HepG2 (cell line): ENCODE measurements around the gene CCDC148. TPM values are rescaled to one million over a fixed set of nuclear protein-coding genes. Genes with fewer than 3 reads are reported as not detected.

Experiments used
- FOSL1 ChIP-seq: sonication (generic); formaldehyde crosslinking; IDR thresholded peaks from 2 replicates; pipeline ENCODE4 v1.9.0; 2021; ENCODE audit warnings: missing genetic modification reagents, borderline replicate concordance
- GATA4 ChIP-seq: sonication (generic); IDR thresholded peaks from 2 replicates; pipeline ENCODE4 v1.6.1; 2016; ENCODE audit warnings: antibody characterized with exemption, low read depth, borderline replicate concordance
- KDM5A ChIP-seq: fragments of 200-600 bp; sonication (generic); IDR thresholded peaks from 2 replicates; pipeline ENCODE4 v1.7.0; 2018; ENCODE audit warnings: antibody characterized with exemption, mild to moderate bottlenecking, low read length, borderline replicate concordance
- KLF16 ChIP-seq, 2 experiments: sonication (generic) in 1 of 2; formaldehyde crosslinking in 1 of 2; IDR thresholded peaks; 2 replicates each; pipeline versions ENCODE4 v1.6.1 to v1.8.0; 2016 to 2023; ENCODE audit warnings: missing genetic modification reagents in 2 of 2, missing compliant biosample characterization in 1 of 2
- MIER2 ChIP-seq: IDR thresholded peaks from 2 replicates; pipeline ENCODE4 v1.6.1; 2016; ENCODE audit warnings: missing biosample characterization, missing genetic modification reagents
- PPARG ChIP-seq: conservative IDR thresholded peaks from 2 replicates; pipeline ENCODE4 v1.6.1; 2016; ENCODE audit warnings: missing biosample characterization, missing genetic modification reagents
- SCMH1 ChIP-seq: sonication (generic); formaldehyde crosslinking; IDR thresholded peaks from 2 replicates; pipeline ENCODE4 v1.9.0; 2021; ENCODE audit warnings: missing genetic modification reagents, mild to moderate bottlenecking, borderline replicate concordance
- SMC3 ChIP-seq: IDR thresholded peaks from 2 replicates; pipeline ENCODE4 v1.6.1; 2011; ENCODE audit warnings: low read length, improper control_type of control experiment
- ZBTB7B ChIP-seq: sonication (generic); formaldehyde crosslinking; IDR thresholded peaks from 2 replicates; pipeline ENCODE4 v1.4.0; 2020; ENCODE audit warnings: missing genetic modification reagents
- ZMYM4 ChIP-seq: sonication (generic); formaldehyde crosslinking; IDR thresholded peaks from 2 replicates; pipeline ENCODE4 v1.8.1; 2023; ENCODE audit warnings: mild to moderate bottlenecking, missing genetic modification reagents
- ZNF282 ChIP-seq: fragments of 450-650 bp; IDR thresholded peaks from 2 replicates; pipeline ENCODE4 v1.6.1; 2018; ENCODE audit not compliant: partially characterized antibody
- ZNF543 ChIP-seq: sonication (generic); formaldehyde crosslinking; IDR thresholded peaks from 2 replicates; pipeline ENCODE4 v1.4.0; 2020; ENCODE audit warnings: mild to moderate bottlenecking, missing genetic modification reagents
- ZNF614 ChIP-seq: IDR thresholded peaks from 2 replicates; pipeline ENCODE4 v1.6.1; 2018; ENCODE audit warnings: missing biosample characterization, missing genetic modification reagents, inconsistent platforms, borderline replicate concordance
- ZSCAN9 ChIP-seq: IDR thresholded peaks from 2 replicates; pipeline ENCODE4 v1.6.1; 2016; ENCODE audit warnings: borderline replicate concordance
- polyA plus RNA-seq, 8 experiments: library from polyadenylated mRNA; depleted of rRNA in 3 of 8; stranded (reverse) in 7 of 8; unstranded in 1 of 8; fragments of >200 nt; fragmentation: Illumina TruSeq in 4 of 8; extraction: Trizol in 4 of 8; gene quantifications; 2 replicates each; pipeline versions ENCODE4 v1.2.1 to v1.2.3, GENCODE V29; 2011 to 2016; ENCODE audit warnings: low read depth in 4 of 8, missing spikeins in 1 of 8, mixed read lengths in 1 of 8; ENCODE audit not compliant: insufficient read depth in 1 of 8
- total RNA-seq, 5 experiments: library from RNA; depleted of rRNA; stranded (reverse); fragments of >200 nt; fragmentation: Illumina TruSeq; extraction: Trizol; gene quantifications; 2 replicates each; pipeline ENCODE4 v1.2.3, GENCODE V29; 2016; ENCODE audit warnings: low read depth in 1 of 5
- TF ChIP-seq, protein P1 (sequence below): sonication (generic); formaldehyde crosslinking; IDR thresholded peaks from 2 replicates; pipeline ENCODE4 v1.5.1; 2020; ENCODE audit warnings: missing genetic modification reagents, mild to moderate bottlenecking, borderline replicate concordance
- TF ChIP-seq, protein P2 (sequence below), 2 experiments: IDR thresholded peaks; 2 replicates each; pipeline ENCODE4 v1.6.1; 2011 to 2012; ENCODE audit warnings: low read length in 2 of 2, borderline replicate concordance in 1 of 2, low read depth in 1 of 2, mild to moderate bottlenecking in 1 of 2, moderate library complexity in 1 of 2
- TF ChIP-seq, protein P3 (sequence below): sonication (generic); formaldehyde crosslinking; IDR thresholded peaks from 2 replicates; pipeline ENCODE4 v1.5.0; 2020; ENCODE audit warnings: missing genetic modification reagents
- TF ChIP-seq, protein P4 (sequence below): sonication (generic); formaldehyde crosslinking; IDR thresholded peaks from 2 replicates; pipeline ENCODE4 v1.4.0; 2020; ENCODE audit warnings: missing genetic modification reagents
- TF ChIP-seq, protein P5 (sequence below): sonication (generic); formaldehyde crosslinking; IDR thresholded peaks from 2 replicates; pipeline ENCODE4 v1.4.0; 2020; ENCODE audit warnings: mild to moderate bottlenecking, missing genetic modification reagents

CCDC148 gene
- total and polyA plus RNA-seq, 2 of the 13 experiments (the other 11 are each of a cell fraction or from before 2014, with no cell fraction given): 0.30 to 0.49 TPM

DNA sequence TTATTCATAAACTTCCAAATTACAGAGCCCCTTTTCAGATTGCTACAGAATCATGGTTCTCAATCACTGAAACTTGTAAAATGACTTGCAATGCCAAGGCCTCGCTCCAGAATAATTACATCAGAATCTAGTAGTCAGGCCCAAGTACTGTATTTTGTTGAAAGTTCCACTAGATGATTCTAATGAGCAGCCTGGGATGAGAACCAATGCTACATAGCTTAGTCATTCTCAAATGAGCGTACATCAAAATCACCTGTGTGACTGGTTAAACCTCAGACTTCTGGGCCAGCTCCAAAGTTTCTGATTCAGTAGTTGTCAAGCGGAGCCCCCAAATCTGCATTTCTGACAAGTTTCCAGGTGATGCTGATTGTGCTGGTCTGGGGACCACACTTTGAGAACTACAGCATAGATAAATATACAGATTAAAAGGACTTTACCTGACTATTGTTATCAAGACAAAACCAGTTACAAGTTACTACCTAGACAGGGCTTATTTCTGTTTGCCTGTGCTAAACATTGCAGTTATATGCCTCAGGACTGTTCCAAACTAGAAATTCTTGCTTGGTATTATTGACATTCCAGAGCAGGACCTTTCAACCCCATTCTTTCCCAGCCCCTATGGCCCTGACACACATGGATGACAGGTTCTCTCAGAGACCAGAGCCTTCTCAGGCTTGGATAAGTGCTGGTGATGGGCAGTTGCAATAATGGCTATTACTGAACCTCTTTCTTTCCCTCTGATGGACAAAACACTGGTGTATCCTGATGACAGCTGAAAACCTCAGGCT, 271.8 kb downstream of the CCDC148 start (continued):
- TF ChIP-seq ZSCAN9 (CRISPR knock-in tag) (peak; percentile 37; the same call in 1 of the 2 replicates), FOSL1 (CRISPR knock-in tag) (no peak), MIER2 (CRISPR knock-in tag) (peak; percentile 89), ZNF614 (CRISPR knock-in tag) (peak; percentile 95), SMC3 (peak; percentile 33; the same call in 1 of the 2 replicates), GATA4 (no peak), ZNF282 (no peak), KLF16 (CRISPR knock-in tag; IDR thresholded peaks at IDR 0.05) (no peak), SCMH1 (CRISPR knock-in tag) (no peak), PPARG (CRISPR knock-in tag) (peak; percentile 81), ZMYM4 (CRISPR knock-in tag) (peak; percentile 85), ZBTB7B (CRISPR knock-in tag) (peak; percentile 54; the same call in 1 of the 2 replicates), ZNF543 (CRISPR knock-in tag) (no peak), KDM5A (no peak)
- TF ChIP-seq, protein P1, sequence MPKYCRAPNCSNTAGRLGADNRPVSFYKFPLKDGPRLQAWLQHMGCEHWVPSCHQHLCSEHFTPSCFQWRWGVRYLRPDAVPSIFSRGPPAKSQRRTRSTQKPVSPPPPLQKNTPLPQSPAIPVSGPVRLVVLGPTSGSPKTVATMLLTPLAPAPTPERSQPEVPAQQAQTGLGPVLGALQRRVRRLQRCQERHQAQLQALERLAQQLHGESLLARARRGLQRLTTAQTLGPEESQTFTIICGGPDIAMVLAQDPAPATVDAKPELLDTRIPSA (CRISPR knock-in tag): no peak
- TF ChIP-seq, protein P2, sequence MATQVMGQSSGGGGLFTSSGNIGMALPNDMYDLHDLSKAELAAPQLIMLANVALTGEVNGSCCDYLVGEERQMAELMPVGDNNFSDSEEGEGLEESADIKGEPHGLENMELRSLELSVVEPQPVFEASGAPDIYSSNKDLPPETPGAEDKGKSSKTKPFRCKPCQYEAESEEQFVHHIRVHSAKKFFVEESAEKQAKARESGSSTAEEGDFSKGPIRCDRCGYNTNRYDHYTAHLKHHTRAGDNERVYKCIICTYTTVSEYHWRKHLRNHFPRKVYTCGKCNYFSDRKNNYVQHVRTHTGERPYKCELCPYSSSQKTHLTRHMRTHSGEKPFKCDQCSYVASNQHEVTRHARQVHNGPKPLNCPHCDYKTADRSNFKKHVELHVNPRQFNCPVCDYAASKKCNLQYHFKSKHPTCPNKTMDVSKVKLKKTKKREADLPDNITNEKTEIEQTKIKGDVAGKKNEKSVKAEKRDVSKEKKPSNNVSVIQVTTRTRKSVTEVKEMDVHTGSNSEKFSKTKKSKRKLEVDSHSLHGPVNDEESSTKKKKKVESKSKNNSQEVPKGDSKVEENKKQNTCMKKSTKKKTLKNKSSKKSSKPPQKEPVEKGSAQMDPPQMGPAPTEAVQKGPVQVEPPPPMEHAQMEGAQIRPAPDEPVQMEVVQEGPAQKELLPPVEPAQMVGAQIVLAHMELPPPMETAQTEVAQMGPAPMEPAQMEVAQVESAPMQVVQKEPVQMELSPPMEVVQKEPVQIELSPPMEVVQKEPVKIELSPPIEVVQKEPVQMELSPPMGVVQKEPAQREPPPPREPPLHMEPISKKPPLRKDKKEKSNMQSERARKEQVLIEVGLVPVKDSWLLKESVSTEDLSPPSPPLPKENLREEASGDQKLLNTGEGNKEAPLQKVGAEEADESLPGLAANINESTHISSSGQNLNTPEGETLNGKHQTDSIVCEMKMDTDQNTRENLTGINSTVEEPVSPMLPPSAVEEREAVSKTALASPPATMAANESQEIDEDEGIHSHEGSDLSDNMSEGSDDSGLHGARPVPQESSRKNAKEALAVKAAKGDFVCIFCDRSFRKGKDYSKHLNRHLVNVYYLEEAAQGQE (IDR thresholded peaks at IDR 0.05; ENCODE audit: borderline replicate concordance in 1 of 2, low read depth in 1 of 2, low read length in 2 of 2): peak in 1 of 2 experiments; percentile 17; a peak in 1 of 4 replicates
- TF ChIP-seq, protein P3, sequence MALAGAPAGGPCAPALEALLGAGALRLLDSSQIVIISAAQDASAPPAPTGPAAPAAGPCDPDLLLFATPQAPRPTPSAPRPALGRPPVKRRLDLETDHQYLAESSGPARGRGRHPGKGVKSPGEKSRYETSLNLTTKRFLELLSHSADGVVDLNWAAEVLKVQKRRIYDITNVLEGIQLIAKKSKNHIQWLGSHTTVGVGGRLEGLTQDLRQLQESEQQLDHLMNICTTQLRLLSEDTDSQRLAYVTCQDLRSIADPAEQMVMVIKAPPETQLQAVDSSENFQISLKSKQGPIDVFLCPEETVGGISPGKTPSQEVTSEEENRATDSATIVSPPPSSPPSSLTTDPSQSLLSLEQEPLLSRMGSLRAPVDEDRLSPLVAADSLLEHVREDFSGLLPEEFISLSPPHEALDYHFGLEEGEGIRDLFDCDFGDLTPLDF (CRISPR knock-in tag): no peak
- TF ChIP-seq, protein P4, sequence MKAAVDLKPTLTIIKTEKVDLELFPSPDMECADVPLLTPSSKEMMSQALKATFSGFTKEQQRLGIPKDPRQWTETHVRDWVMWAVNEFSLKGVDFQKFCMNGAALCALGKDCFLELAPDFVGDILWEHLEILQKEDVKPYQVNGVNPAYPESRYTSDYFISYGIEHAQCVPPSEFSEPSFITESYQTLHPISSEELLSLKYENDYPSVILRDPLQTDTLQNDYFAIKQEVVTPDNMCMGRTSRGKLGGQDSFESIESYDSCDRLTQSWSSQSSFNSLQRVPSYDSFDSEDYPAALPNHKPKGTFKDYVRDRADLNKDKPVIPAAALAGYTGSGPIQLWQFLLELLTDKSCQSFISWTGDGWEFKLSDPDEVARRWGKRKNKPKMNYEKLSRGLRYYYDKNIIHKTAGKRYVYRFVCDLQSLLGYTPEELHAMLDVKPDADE (CRISPR knock-in tag): no peak
- TF ChIP-seq, protein P5, sequence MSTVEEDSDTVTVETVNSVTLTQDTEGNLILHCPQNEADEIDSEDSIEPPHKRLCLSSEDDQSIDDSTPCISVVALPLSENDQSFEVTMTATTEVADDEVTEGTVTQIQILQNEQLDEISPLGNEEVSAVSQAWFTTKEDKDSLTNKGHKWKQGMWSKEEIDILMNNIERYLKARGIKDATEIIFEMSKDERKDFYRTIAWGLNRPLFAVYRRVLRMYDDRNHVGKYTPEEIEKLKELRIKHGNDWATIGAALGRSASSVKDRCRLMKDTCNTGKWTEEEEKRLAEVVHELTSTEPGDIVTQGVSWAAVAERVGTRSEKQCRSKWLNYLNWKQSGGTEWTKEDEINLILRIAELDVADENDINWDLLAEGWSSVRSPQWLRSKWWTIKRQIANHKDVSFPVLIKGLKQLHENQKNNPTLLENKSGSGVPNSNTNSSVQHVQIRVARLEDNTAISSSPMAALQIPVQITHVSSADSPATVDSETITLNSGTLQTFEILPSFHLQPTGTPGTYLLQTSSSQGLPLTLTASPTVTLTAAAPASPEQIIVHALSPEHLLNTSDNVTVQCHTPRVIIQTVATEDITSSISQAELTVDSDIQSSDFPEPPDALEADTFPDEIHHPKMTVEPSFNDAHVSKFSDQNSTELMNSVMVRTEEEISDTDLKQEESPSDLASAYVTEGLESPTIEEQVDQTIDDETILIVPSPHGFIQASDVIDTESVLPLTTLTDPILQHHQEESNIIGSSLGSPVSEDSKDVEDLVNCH: no peak
